Right ventricle myocardium superior (tissue), 1 donor: ENCODE results near the gene SLC15A5. TPM values are rescaled to one million over a fixed set of nuclear protein-coding genes. Genes with fewer than 3 reads are reported as not detected.

Experiments
- ATAC-seq: fragments of 200-7000 bp; cut with Tn5 transposase; one replicate; pipeline ENCODE4 v1.9.1; 2020; ENCODE audit warnings: mild to moderate bottlenecking; ENCODE audit not compliant: poor library complexity
- DNase-seq: peaks from one replicate; pipeline ENCODE4 v3.0.0-alpha.2; 2020
- intact Hi-C: fragments of 100-400 bp; cut with DNase I; formaldehyde crosslinking; loops from one replicate; pipeline ENCODE4 v1.11.2; 2022
- total RNA-seq: library from RNA; stranded (reverse); fragmentation: NEBNext Ultra II Directional; extraction: Animal tissue kit (Norgen Biotek cat#: 25700); gene quantifications from one replicate; pipeline ENCODE4 v1.2.1, GENCODE V29; 2021
- donor health status: DM: no; HTN: yes; CAD: no; lungs with severe emphysema.

SLC15A5 gene
- total RNA-seq, 1 donor from 2014 or later: not detected

- ATAC-seq: no peak
- DNase-seq: no peak
- intact Hi-C loops: no loop called here
Observed at GRCh38 chr12:16269946-16270345, 7.5 kb downstream of the SLC15A5 start.

GRCh38 chr12:16266085-16266484 lies 11.4 kb downstream of the SLC15A5 start:
- intact Hi-C loops: no loop called here
- DNase-seq: no peak

GRCh38 chr12:16261944-16262475 lies 15.5 kb downstream of the SLC15A5 start:
- ATAC-seq: no peak
- no peak for DNase-seq
- intact Hi-C loops: no loop called here

More at GRCh38 chr12:16266085-16266484, 11.4 kb downstream of the SLC15A5 start:
- ATAC-seq: no peak

- ATAC-seq (no peak), DNase-seq (no peak)
- intact Hi-C loops: no loop called here
Observed at GRCh38 chr12:16260206-16260605, 17.3 kb downstream of the SLC15A5 start.

GRCh38 chr12:16258963-16259362 lies 18.5 kb downstream of the SLC15A5 start:
- no peak for ATAC-seq
- DNase-seq: no peak
- intact Hi-C loops: no loop called here

GRCh38 chr12:16246264-16246663 lies 31.2 kb downstream of the SLC15A5 start:
- intact Hi-C loops: no loop called here
- DNase-seq: no peak
- ATAC-seq: no peak

- no peak for ATAC-seq
- intact Hi-C loops: no loop called here
- no peak for DNase-seq
Observed at GRCh38 chr12:16245209-16245608, 32.3 kb downstream of the SLC15A5 start.

GRCh38 chr12:16243487-16244412 lies 33.7 kb downstream of the SLC15A5 start:
- ATAC-seq (no peak), DNase-seq (no peak)
- intact Hi-C loops: no loop called here

- intact Hi-C loops: no loop called here
- ATAC-seq (no peak), DNase-seq (no peak)
Observed at GRCh38 chr12:16241346-16241745, 36.1 kb downstream of the SLC15A5 start.

- intact Hi-C loops: no loop called here
- peak; percentile 81 for ATAC-seq
- no peak for DNase-seq
Observed at GRCh38 chr12:16238661-16239060, 38.8 kb downstream of the SLC15A5 start.

- ATAC-seq (no peak), DNase-seq (no peak)
- intact Hi-C loops: no loop called here
Observed at GRCh38 chr12:16229676-16230075, 47.8 kb downstream of the SLC15A5 start.

GRCh38 chr12:16228067-16228466 lies 49.4 kb downstream of the SLC15A5 start:
- DNase-seq (no peak), ATAC-seq (no peak)
- intact Hi-C loops: no loop called here

- no peak for DNase-seq
- no peak for ATAC-seq
- intact Hi-C loops: no loop called here
Observed at GRCh38 chr12:16225692-16226091, 51.8 kb downstream of the SLC15A5 start.

- ATAC-seq: no peak
- intact Hi-C loops: no loop called here
Observed at GRCh38 chr12:16224196-16224595, 53.3 kb downstream of the SLC15A5 start.

GRCh38 chr12:16221776-16222175 lies 55.7 kb downstream of the SLC15A5 start:
- ATAC-seq (no peak), DNase-seq (no peak)
- intact Hi-C loops: no loop called here

More at GRCh38 chr12:16224196-16224595, 53.3 kb downstream of the SLC15A5 start:
- DNase-seq: no peak

GRCh38 chr12:16220120-16220519 lies 57.4 kb downstream of the SLC15A5 start:
- ATAC-seq: no peak
- DNase-seq: no peak
- intact Hi-C loops: no loop called here

GRCh38 chr12:16218934-16219751 lies 58.3 kb downstream of the SLC15A5 start:
- DNase-seq (no peak), ATAC-seq (no peak)
- intact Hi-C loops: no loop called here

- ATAC-seq (no peak), DNase-seq (no peak)
- intact Hi-C loops: no loop called here
Observed at GRCh38 chr12:16218234-16218633, 59.3 kb downstream of the SLC15A5 start.

GRCh38 chr12:16211731-16212130 lies 65.8 kb downstream of the SLC15A5 start:
- ATAC-seq: no peak
- intact Hi-C loops: no loop called here
- DNase-seq: no peak
